ENCODE data around the gene KSR2.
"Not testable (repeated sequence)": the region's sequence is repeated elsewhere in the genome, so short reads cannot be mapped to it uniquely, and the experiment has no call there.

The KSR2 gene

GRCh38 chr12:117680312-117680711 is 288.5 kb downstream of the KSR2 start:
- no peak for DNase-seq

- DNase-seq, result no peak
These were observed 289.0 kb downstream of the KSR2 start for GRCh38 chr12:117679776-117680175.

DNA sequence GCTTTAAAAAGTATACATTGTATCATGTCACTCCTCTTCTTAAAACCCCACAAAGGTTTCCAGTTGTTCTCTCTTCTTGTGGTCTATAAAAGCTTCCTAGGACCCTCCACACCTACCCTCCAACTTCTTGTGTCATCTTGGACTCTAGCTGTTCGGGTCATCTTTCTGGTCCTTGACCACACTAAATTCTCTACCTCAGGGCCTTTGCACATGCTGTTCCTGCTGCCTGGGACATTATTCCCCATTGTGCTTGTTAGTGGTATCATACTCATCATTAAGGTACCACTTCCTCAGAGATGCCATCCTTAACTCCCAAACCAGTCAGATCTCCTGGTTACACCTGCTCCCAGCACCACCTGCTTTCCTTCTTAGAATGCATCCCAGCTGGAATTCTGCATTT is 294.0 kb downstream of the KSR2 start:
- DNase-seq, result no peak

DNA sequence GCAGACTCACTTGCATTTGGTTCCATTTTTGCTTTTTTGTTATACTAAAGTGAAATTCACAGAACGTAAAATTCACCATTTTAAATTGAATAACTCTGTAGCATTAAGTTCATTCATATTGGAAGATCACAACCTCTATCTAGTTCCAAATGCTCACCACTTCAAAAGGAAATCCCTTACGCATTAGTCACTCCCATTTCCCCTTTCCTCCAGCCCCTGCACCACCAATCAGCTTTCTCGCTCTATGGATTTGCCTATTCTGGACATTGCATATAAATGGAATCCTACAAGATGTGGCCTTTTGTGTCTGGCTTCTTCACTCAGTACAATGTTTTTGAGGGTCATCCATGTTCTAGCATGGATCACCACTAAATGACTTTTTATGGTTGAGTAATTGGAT is 294.5 kb downstream of the KSR2 start:
- DNase-seq, result no peak

GRCh38 chr12:117671734-117672133 is 297.1 kb downstream of the KSR2 start:
- DNase-seq, result no peak

GRCh38 chr12:117664169-117664568 is 304.6 kb downstream of the KSR2 start:
- no peak for DNase-seq

DNA sequence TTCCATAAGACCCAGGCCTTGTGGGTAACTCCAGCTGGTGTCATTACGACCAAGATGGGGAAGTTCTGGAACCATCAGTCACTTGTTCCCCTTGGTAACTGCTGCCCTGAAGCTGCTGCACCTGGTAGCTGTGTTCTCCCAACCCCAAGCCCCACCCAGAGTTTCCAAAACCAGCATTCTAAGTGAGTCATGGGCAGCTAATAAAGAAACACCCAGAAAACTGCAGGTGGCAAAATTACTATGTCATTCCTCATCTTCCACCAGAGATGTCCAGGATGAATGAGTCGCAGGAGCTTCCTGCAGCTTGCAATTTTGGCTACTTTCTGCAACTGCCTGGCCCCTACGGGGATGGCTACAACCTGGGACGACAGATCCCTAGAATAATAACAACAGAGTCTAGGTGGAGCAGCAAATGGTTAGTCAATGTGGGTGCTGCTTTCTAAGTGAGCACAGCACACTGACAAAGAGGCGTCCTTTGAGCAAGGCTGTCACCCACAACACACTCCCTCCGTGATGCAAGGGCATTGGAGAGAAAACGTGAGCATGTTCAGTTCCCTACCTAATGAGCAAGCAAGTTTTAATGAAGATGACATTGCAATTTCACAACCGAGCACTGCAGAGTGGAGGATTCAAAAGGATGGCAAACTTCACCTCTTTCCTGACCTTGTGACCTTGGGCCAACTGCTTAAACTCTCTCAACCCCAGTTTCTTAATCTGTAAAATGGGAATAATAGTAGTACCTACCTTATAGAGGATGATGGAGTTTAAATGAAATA is 306.0 kb downstream of the KSR2 start:
- no peak for DNase-seq

DNA sequence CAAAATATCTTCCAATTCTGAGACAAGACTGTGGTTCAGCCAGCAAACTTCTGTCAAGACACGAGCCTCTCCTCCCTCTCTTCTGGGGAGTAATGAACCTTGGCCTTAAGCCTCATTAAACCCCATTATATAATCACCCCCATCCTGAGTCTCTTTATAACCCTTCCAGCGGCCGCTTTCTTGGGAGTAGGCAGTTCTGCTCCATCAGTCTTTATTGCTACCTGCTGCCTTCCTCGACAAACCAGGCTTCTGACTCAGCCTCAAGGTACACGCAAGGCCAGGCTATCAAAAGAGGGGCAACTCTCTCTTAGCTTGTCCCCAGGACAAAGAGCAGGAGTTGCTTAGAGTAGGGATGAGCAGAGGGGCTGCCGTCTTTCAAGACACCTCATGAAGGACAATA is 306.6 kb downstream of the KSR2 start:
- DNase-seq, result no peak

GRCh38 chr12:117661471-117661870 is 307.3 kb downstream of the KSR2 start:
- DNase-seq, result no peak

- DNase-seq, result no peak
These were observed 307.9 kb downstream of the KSR2 start for GRCh38 chr12:117660896-117661295.

DNA sequence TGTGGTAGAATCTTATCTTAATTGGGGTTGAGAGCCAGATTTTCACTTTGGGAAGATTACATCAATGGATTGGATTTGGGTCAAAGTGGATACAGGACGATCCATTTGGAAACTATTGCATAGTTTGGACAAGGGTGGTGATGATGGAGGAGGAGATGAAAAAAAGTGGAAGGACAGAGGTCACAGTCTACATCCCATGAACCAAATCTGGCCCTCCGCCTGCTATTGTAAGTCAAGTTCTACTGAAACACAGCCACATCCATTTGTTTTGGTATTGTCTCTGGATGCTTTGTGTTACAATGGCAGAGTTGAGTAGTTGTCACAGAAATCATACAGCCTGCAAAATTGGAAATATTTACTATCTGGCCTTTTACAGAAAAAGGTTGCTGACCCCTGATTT is 310.6 kb downstream of the KSR2 start:
- no peak for DNase-seq

DNA sequence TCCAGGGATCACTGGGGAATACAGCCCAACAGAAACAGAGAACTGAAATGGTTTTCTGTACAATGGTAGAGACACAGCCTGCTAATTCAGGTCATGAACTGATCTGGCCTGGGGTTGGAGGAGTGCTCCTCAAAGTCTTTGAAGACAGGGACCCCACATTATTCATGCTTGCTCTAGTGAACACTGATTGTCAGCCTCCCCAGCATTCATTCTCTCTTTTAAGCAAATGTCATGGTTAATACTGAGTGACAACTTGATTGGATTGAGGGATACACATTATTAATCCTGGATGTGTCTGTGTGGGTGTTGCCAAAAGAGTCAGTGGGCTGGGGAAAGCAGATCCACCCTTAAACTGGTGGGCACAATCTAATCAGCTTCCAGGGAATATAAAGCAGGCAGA is 319.0 kb downstream of the KSR2 start:
- no peak for DNase-seq

- DNase-seq, result no peak
These were observed 322.3 kb downstream of the KSR2 start for GRCh38 chr12:117646520-117646919.

- DNase-seq, result no peak
These were observed 323.3 kb downstream of the KSR2 start for GRCh38 chr12:117645473-117645872.

DNA sequence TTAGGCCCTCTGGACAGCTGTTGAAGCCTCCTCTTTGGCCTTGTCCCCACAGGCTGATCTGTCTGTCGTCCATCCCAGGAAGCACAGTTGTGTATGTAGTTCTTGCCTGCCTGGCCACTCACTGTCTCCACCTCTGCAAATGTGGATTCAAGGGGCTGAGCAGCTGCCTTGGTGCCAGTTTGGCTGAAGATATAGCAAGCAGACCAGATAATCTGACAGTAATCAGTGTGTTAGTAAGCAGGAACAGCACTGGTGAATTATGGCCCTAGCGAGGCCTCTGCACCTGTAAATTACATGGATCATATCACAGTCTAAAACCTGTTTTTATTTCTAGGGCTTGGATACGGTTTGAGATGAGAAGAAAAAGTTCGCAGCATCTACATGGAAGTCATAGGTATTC is 324.8 kb downstream of the KSR2 start:
- no peak for DNase-seq

DNA sequence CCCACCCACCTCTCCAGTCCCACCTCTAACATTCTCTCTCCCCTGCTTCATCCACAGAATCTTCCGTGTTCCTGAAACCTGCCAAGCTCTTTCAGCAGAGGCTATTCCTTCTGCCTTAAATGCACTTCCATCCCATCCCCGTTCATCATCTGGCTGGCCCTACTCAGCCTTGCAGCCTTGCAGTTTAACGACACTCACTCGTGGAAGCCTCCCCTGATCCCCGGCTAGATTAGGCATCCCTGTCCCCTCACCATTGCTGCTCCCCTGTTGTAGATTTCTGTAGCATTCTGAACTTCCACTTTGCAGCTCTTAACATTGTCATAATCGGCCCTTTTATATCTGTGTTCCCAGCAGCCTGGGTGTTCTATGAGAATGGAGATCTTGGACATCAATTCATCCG is 326.9 kb downstream of the KSR2 start:
- DNase-seq, result no peak

DNA sequence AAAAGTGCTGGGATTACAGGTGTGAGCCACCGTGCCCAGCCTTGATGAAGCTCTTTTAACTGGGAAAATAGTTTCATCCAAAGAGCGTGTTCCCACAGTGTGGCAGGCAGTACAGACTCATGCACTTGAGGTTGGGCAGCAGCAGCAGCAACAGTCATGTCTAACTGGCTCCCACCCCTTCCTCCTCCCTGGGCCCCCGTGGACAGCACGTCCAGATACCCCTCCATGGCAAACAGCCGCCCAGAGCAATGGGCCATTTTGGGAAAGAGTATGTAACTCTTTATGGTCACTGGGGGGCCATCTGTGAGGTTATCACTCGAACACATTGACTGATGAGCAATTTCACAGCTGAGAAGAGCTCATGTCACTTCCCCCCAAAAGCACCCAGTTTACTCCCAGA is 328.3 kb downstream of the KSR2 start:
- no peak for DNase-seq

- no peak for DNase-seq
These were observed 339.3 kb downstream of the KSR2 start for GRCh38 chr12:117629454-117629853.

GRCh38 chr12:117628711-117629110 is 340.1 kb downstream of the KSR2 start:
- not testable (repeated sequence) for DNase-seq

GRCh38 chr12:117622741-117623140 is 346.0 kb downstream of the KSR2 start:
- DNase-seq, result no peak

DNA sequence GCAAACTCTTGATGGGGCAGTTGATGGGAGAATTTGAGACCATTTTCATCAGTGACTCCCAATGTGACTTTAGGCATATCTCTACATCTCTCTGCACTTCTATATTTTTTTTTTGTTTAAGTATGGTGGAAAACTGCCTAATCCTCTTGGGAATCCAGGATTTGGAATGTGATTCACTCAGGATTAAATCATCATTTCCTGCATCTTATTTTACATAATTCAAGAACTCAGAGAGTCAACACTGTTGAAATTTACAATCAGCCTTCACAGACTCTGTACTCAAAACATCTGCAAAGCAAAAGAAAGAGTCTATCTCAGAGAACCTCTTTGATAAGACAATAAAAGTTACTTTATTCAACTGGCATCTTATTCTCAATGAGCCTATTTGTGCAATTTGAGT is 346.7 kb downstream of the KSR2 start:
- DNase-seq, result no peak

DNA sequence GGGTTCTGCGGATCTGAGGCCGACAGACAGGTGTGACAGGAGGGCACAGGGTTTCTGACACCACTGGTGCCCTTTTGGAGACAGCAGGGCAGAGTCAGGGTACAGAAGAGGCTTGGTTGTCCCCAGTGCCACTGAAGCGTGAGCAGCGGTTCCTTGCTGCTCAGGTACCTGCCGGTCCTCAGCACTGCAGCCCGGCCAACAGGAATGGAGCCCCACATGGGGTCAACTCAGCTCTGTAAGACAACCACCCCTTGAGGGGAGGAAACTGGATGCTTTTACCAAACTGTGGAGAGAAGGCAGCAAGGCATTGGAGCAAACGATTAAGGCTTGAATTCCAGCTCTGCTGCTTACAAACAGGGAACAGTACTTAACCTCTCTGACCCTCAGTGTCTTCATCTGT is 361.0 kb downstream of the KSR2 start:
- DNase-seq, result no peak

GRCh38 chr12:117606945-117607344 is 361.8 kb downstream of the KSR2 start:
- no peak for DNase-seq

- DNase-seq, result no peak
These were observed 362.8 kb downstream of the KSR2 start for GRCh38 chr12:117606024-117606423.

Measured in effector CD4-positive, alpha-beta T cell (primary cell).